IPS DF 6.9 (cell line): Measurements from ENCODE around the gene SPPL2B.

Source experiments
- DNase-seq: peaks from one replicate; pipeline ENCODE4 v3.0.0-alpha.2; 2013; ENCODE audit warnings: low read depth, low spot score
- H3K27ac ChIP-seq: one replicate; pipeline ENCODE4 v1.5.1; 2013; ENCODE audit warnings: low read length, control low read depth
- H3K27me3 ChIP-seq: 2 replicates; pipeline ENCODE4 v1.6.1; 2013; ENCODE audit warnings: mild to moderate bottlenecking, low read length; ENCODE audit not compliant: control insufficient read depth, insufficient read depth
- H3K36me3 ChIP-seq: 2 replicates; pipeline ENCODE4 v1.6.1; 2013; ENCODE audit warnings: low read length; ENCODE audit not compliant: control insufficient read depth, insufficient read depth
- H3K4me1 ChIP-seq: 2 replicates; pipeline ENCODE4 v1.6.1; 2013; ENCODE audit warnings: low read length; ENCODE audit not compliant: control insufficient read depth, insufficient read depth
- H3K4me3 ChIP-seq: 2 replicates; pipeline ENCODE4 v1.5.1; 2013; ENCODE audit warnings: mild to moderate bottlenecking, low read length
- H3K9me3 ChIP-seq: 2 replicates; pipeline ENCODE4 v1.6.1; 2013; ENCODE audit warnings: low read length, inconsistent platforms; ENCODE audit not compliant: control insufficient read depth, insufficient read depth
- WGBS: extraction: QIAGEN DNeasy Blood & Tissue Kit; methylation state at CpG from one replicate; pipeline ENCODE4 v1.1.7; 2013; ENCODE audit warnings: mixed read lengths, missing lambda C conversion rate; ENCODE audit not compliant: insufficient read length, insufficient coverage; 5-methylcytosine and 5-hydroxymethylcytosine counted together

Gene SPPL2B

DNA sequence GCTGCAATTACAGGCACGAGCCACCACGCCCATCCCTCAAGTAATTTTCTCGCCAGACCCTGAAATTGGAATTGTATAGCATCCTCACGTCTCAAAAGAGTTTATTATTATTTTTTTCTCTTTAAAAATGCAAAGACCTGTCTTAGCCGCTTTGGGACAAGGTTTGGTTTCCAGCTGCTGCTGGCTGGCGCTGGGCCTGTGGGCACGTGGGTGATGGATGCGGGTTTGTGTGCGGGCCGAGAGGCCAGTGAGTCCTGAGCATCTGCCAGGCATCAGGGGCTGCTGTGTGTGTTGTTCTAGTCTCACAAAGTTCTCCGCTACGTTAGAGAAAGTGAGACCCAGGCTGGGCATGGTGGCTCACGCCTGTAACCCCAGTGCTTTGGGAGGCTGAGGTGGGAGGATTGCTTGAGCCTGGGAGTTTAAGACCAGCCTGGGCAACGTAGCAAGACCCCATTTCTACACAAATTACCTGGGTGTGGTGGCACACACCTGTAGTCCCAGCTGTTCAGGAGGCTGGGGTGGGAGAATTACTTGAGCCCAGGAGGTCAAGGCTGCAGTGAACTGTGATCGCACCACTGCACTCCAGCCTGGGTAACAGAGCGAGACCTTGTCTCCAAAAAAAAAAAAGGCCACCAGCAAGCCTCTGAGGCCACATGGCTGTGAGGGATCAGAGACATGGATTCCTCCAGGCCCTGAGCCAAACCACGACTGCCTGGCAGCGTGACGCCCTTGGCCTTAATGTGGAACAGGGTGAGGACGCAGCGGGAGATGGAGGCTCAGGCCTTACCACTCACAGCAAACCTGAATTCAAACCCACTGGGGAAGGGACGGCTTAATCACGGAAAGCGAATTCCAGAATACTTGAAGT is 26.9 kb downstream of the SPPL2B start:
- DNase-seq = no peak
- WGBS = no CpG with 5 or more reads among the region's 24 CpGs

DNA sequence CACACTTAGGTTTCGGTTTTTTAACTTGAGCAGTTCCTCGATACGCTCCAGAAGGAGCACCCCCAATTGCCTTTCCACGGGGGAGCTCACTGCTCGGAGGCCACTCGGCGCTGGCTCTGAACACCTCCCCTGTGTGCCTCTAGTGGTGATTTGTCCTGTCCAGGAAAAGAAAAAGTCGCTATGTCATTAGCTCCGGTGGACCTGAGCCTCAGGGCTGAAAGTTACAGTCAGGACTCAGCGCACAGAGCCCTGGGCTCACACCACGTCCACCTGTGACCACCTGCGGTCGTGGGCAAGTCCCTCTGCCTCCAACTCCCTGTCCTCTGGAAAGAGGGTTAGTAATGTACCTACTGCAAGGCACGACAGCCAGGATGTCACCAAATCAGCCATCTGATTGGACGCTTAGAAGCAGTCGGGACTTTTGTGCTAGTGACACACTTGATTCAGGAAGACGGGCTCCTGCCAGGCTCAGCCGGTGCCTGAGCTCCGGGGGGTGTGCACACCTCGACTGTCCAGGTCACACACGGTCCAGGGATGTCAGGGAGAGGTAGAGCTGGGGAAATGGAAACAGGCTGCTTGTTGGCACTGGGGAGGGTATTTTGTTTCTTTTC is 27.7 kb downstream of the SPPL2B start:
- no peak overlapping the region for H3K27ac ChIP-seq
- H3K9me3 ChIP-seq = no peaks in the 10 kb centered on the region
- H3K4me1 ChIP-seq = peaks cover 1% of the 10 kb centered on the region; the same call in 1 of the 2 replicates
- WGBS = no CpG with 5 or more reads among the region's 21 CpGs
- H3K4me3 ChIP-seq = no peak overlapping the region
- H3K36me3 ChIP-seq = peaks cover 4% of the 10 kb centered on the region; the same call in 1 of the 2 replicates
- H3K27me3 ChIP-seq = no peaks in the 10 kb centered on the region
- DNase-seq = no peak

More for the DNA sequence above, 26.9 kb downstream of the SPPL2B start:
- no peaks in the 10 kb centered on the region for H3K9me3 ChIP-seq
- H3K27me3 ChIP-seq = no peaks in the 10 kb centered on the region
- H3K4me1 ChIP-seq = peaks cover 1% of the 10 kb centered on the region; the same call in 1 of the 2 replicates
- H3K27ac ChIP-seq = no peak overlapping the region
- no peak overlapping the region for H3K4me3 ChIP-seq
- peaks cover 4% of the 10 kb centered on the region; the same call in 1 of the 2 replicates for H3K36me3 ChIP-seq

DNA sequence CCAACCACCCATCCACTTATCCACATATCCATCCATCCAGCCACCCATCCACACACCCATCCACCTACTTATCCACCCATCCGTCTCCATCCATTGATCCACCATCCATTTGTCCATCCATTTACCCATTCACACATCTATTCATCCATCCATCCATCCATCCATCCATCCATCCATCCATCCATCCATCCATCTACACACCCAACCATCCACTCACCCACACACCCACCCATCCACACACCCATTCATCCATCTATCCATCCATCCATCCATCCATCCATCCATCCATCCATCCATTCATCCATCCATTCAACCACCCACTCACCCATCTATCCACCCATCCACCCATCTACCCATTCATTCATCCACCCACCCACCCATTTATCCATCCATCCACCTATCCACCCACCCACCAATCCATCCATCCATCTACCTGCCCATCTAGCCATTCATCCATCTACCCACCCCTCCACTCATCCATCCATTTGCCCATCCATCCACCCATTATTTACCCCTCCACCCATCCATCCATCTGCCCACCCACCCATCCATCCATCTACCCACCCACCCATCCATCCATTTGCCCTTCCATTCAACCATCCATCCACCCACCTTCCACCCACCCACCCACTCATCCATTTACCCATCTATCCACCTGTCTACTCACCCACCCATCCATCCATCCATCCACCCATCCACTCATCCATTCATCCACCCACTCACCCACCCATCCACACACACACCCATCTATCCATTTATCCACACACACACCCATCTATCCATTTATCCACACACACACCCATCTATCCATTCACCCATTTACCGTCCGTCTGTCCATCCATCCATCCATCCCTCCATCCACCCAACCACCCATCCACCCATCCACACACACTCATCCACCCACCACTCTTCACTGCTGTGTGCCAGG is 29.1 kb downstream of the SPPL2B start:
- peaks cover 3% of the 10 kb centered on the region; the same call in 1 of the 2 replicates for H3K4me1 ChIP-seq
- H3K27me3 ChIP-seq = no peaks in the 10 kb centered on the region
- no peak for DNase-seq
- H3K36me3 ChIP-seq = no peaks in the 10 kb centered on the region; the same call in 1 of the 2 replicates
- H3K4me3 ChIP-seq = no peak overlapping the region
- WGBS = 100% methylated on average over 2 of the region's 3 CpGs
- H3K27ac ChIP-seq = no peak overlapping the region
- H3K9me3 ChIP-seq = no peaks in the 10 kb centered on the region

GRCh38 chr19:2358548-2359173 is 30.2 kb downstream of the SPPL2B start:
- Histone ChIP-seq H3K4me1 (peaks cover 3% of the 10 kb centered on the region; the same call in 1 of the 2 replicates), H3K27ac (no peak overlapping the region), H3K4me3 (no peak overlapping the region), H3K9me3 (no peaks in the 10 kb centered on the region), H3K27me3 (no peaks in the 10 kb centered on the region), H3K36me3 (no peaks in the 10 kb centered on the region)
- DNase-seq = no peak
- no CpG with 5 or more reads among the region's 28 CpGs for WGBS

DNA sequence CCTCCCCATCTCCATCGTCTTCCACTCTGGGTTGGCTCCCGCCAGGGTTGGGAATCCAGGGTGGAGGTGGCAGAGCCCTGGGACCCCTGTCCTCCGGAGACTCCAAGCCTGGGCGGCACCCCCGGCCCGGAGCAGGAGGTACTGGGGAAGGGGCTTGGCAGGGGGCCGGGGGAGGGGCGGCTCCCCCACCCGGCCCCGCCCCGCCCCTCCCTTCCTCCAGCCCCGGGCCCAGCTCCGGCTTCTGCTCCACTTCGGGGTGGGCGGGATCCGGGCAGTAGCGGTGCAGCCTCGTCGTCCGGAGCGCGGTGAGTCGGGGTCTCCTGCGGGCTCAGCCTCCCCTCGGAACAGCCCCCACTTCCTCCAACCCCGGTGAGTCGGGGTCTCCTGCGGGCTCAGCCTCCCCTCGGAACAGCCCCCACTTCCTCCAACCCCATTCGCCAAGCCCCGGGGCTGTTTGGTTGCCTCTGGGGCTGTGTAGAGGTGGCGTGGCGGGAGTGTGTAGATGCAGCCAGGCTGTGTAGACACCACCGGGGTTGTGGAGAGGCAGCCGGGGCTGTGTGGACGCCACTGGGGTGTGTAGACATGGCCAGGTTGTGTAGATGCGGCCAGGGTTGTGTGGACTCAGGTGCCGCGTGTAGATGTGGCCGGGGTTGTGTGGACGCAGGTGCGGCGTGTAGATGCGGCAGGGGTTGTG is 31.7 kb downstream of the SPPL2B start, which contains the start of gene TMPRSS9:
Gene TMPRSS9, plus strand, starts transcription at position 274 of the 694 bp plus-strand sequence. CDS start 29,521 bp downstream, outside the sequence.
- Histone ChIP-seq H3K9me3 (no peaks in the 10 kb centered on the region), H3K4me3 (no peak within 1 kb of the TSS), H3K36me3 (no peaks in the 10 kb centered on the region), H3K4me1 (peaks cover 3% of the 10 kb centered on the region; the same call in 1 of the 2 replicates), H3K27me3 (no peaks in the 10 kb centered on the region), H3K27ac (no peak within 1 kb of the TSS)
- DNase-seq = no peak
- no CpG with 5 or more reads among the region's 44 CpGs for WGBS

- DNase-seq = no peak
- H3K27me3 ChIP-seq = no peaks in the 10 kb centered on the region
- peaks cover 3% of the 10 kb centered on the region; the same call in 1 of the 2 replicates for H3K4me1 ChIP-seq
- H3K4me3 ChIP-seq = no peak overlapping the region
- H3K27ac ChIP-seq = no peak overlapping the region
- no CpG with 5 or more reads among the region's 11 CpGs for WGBS
- H3K9me3 ChIP-seq = no peaks in the 10 kb centered on the region
- H3K36me3 ChIP-seq = no peaks in the 10 kb centered on the region
Measured at GRCh38 chr19:2360833-2361232, 32.3 kb downstream of the SPPL2B start.

- no CpG with 5 or more reads among the region's 24 CpGs for WGBS
- H3K4me1 ChIP-seq = peaks cover 3% of the 10 kb centered on the region; the same call in 1 of the 2 replicates
- H3K9me3 ChIP-seq = no peaks in the 10 kb centered on the region
- H3K4me3 ChIP-seq = no peak overlapping the region
- H3K27ac ChIP-seq = no peak overlapping the region
- no peaks in the 10 kb centered on the region for H3K36me3 ChIP-seq
- no peaks in the 10 kb centered on the region for H3K27me3 ChIP-seq
- DNase-seq = no peak
Measured at GRCh38 chr19:2361246-2362045, 33.0 kb downstream of the SPPL2B start.

GRCh38 chr19:2362046-2362969 is 33.8 kb downstream of the SPPL2B start:
- Histone ChIP-seq H3K9me3 (no peaks in the 10 kb centered on the region), H3K4me1 (peaks cover 3% of the 10 kb centered on the region; the same call in 1 of the 2 replicates), H3K27me3 (no peaks in the 10 kb centered on the region), H3K27ac (no peak overlapping the region), H3K36me3 (no peaks in the 10 kb centered on the region), H3K4me3 (no peak overlapping the region)
- over 99% methylated on average over 11 of the region's 11 CpGs for WGBS
- DNase-seq = no peak
